A673 (cell line): Measurements from ENCODE around the gene ZFP90. TPM values are rescaled to one million over a fixed set of nuclear protein-coding genes. Genes with fewer than 3 reads are reported as not detected.

ENCODE experiments used
- BruUV-seq: library from RNA; stranded (reverse); fragments of 400-500 nt; replicated peaks from 2 replicates; lab custom pipeline; 2021; lab: Mats Ljungman, UMichigan
- CTCF ChIA-PET: fragments of 300-600 bp; sonication (Branson Sonifier 250); formaldehyde crosslinking; loops from one replicate; lab custom pipeline; 2022; ENCODE audit warnings: antibody characterized with exemption; lab: Charles Lee
- POLR2A ChIA-PET: fragments of 300-600 bp; sonication (Branson Sonifier 250); formaldehyde crosslinking; loops from one replicate; lab custom pipeline; 2022; ENCODE audit warnings: antibody characterized with exemption; ENCODE audit not compliant: low non-redundant PET; lab: Charles Lee
- DNase-seq: peaks from one replicate; pipeline ENCODE4 v3.0.0-alpha.2; 2015; ENCODE audit warnings: low spot score
- H3K27ac ChIP-seq: fragments of 200-600 bp; sonication (generic); 2 replicates; pipeline ENCODE4 v1.5.1; 2016; ENCODE audit warnings: mixed run types, low read depth, mild to moderate bottlenecking, mixed read lengths, antibody characterized with exemption, low read length; ENCODE audit not compliant: poor library complexity, severe bottlenecking
- H3K27me3 ChIP-seq: fragments of 200-600 bp; sonication (generic); replicated peaks from 2 replicates; pipeline ENCODE4 v1.6.1; 2017; ENCODE audit warnings: mixed run types, low read depth, mild to moderate bottlenecking, mixed read lengths, antibody characterized with exemption, low read length; ENCODE audit not compliant: insufficient read depth, poor library complexity
- H3K36me3 ChIP-seq: fragments of 200-600 bp; sonication (generic); 2 replicates; pipeline ENCODE4 v1.6.1; 2016; ENCODE audit warnings: mixed run types, mild to moderate bottlenecking, mixed read lengths, antibody characterized with exemption, low read length; ENCODE audit not compliant: insufficient read depth, poor library complexity, severe bottlenecking
- H3K4me1 ChIP-seq: fragments of 200-600 bp; sonication (generic); 2 replicates; pipeline ENCODE4 v1.6.1; 2017; ENCODE audit warnings: mixed run types, mild to moderate bottlenecking, mixed read lengths, antibody characterized with exemption, low read length; ENCODE audit not compliant: insufficient read depth, poor library complexity, severe bottlenecking
- H3K4me3 ChIP-seq: fragments of 200-600 bp; sonication (generic); 2 replicates; pipeline ENCODE4 v1.5.1; 2016; ENCODE audit warnings: low read depth, mixed run types, mild to moderate bottlenecking, mixed read lengths, low read length; ENCODE audit not compliant: poor library complexity, severe bottlenecking
- H3K9me3 ChIP-seq: fragments of 200-600 bp; sonication (generic); 2 replicates; pipeline ENCODE4 v1.6.1; 2016; ENCODE audit warnings: mixed run types, low read depth, mild to moderate bottlenecking, mixed read lengths, antibody characterized with exemption, low read length; ENCODE audit not compliant: poor library complexity, severe bottlenecking
- CTCF ChIP-seq: fragments of 300-800, 200-600 bp; sonication (generic); conservative IDR thresholded peaks from 2 replicates; pipeline ENCODE4 v1.5.1; 2017; ENCODE audit warnings: low read depth, mild to moderate bottlenecking, antibody characterized with exemption, low read length, moderate library complexity, mixed read lengths
- EZH2 ChIP-seq: fragments of 200-600 bp; sonication (generic); IDR thresholded peaks from 2 replicates; pipeline ENCODE4 v1.6.1; 2017; ENCODE audit warnings: borderline replicate concordance, low read depth, mild to moderate bottlenecking, mixed read lengths, antibody characterized with exemption, low read length; ENCODE audit not compliant: poor library complexity, severe bottlenecking
- intact Hi-C: fragments of 100-400 bp; cut with micrococcal nuclease; formaldehyde crosslinking; loops from one replicate; pipeline ENCODE4 v1.10.0; 2022; ENCODE audit not compliant: unreplicated experiment
- total RNA-seq: library from RNA; stranded (reverse); gene quantifications from 2 replicates; pipeline ENCODE4 v1.2.3, GENCODE V29; 2021

Gene ZFP90
- total RNA-seq, 1 experiment from 2014 or later, result 17.5 TPM

- H3K9me3 ChIP-seq, result no peaks in the 10 kb centered on the region
- no peak for DNase-seq
- POLR2A ChIA-PET, result no interaction called here
- no peaks in the 10 kb centered on the region for H3K36me3 ChIP-seq
- intact Hi-C loops, result no loop called here
- no peak for TF ChIP-seq CTCF
- TF ChIP-seq EZH2, result no peak
- H3K4me1 ChIP-seq, result no peaks in the 10 kb centered on the region
- CTCF ChIA-PET, result no interaction called here
- no TSS peak for BruUV-seq
- H3K27me3 ChIP-seq, result no peaks in the 10 kb centered on the region
- no peak overlapping the region for H3K27ac ChIP-seq
- no peak overlapping the region for H3K4me3 ChIP-seq
Observed at GRCh38 chr16:68491576-68491950, 47.5 kb upstream of the ZFP90 start.

GRCh38 chr16:68492151-68492542 is 46.9 kb upstream of the ZFP90 start:
- POLR2A ChIA-PET, result no interaction called here
- Histone ChIP-seq H3K27ac (no peak overlapping the region), H3K9me3 (no peaks in the 10 kb centered on the region), H3K27me3 (no peaks in the 10 kb centered on the region), H3K4me3 (no peak overlapping the region), H3K36me3 (no peaks in the 10 kb centered on the region), H3K4me1 (no peaks in the 10 kb centered on the region)
- intact Hi-C loops, result no loop called here
- CTCF ChIA-PET, result no interaction called here
- BruUV-seq, result no TSS peak
- no peak for DNase-seq
- TF ChIP-seq EZH2, result no peak
- TF ChIP-seq CTCF, result no peak

GRCh38 chr16:68492543-68493411 is 46.3 kb upstream of the ZFP90 start:
- ChIA-PET POLR2A (no interaction called here), CTCF (no interaction called here)
- Histone ChIP-seq H3K27me3 (no peaks in the 10 kb centered on the region), H3K4me3 (no peak overlapping the region), H3K27ac (no peak overlapping the region), H3K4me1 (no peaks in the 10 kb centered on the region), H3K9me3 (no peaks in the 10 kb centered on the region), H3K36me3 (no peaks in the 10 kb centered on the region)
- intact Hi-C loops, result no loop called here
- TF ChIP-seq CTCF (no peak), EZH2 (no peak)
- BruUV-seq, result no TSS peak
- no peak for DNase-seq
